ENCODE measurements around the gene SMIM21.

Gene SMIM21

DNA sequence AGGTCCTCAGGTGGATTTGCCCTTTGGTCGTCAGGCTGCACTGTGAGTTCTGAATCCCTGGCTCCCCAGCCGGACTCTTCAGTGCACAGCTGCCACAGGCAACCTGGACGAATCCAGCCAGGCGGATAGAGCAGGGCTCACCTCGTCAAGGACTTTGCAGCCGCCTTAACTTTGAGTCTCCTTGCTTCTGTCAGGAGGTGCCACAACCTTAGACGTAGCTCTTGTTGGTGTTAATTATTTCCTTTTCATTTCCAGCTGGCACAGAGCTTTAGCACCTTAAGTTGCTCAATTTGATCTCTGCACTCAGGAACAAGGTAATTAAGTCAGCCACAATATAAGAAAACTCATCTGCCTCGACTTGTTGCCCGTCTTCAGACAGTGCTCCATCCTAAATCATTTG, 17.7 kb downstream of the SMIM21 start:
- H3K9me2 ChIP-seq (replicated peaks; ENCODE audit: insufficient read depth, low read length): no peaks in the 10 kb centered on the region
- no peaks in the 10 kb centered on the region for H3F3A ChIP-seq (ENCODE audit: insufficient read depth, low read length)
- DNase-seq: no peak
- H3K27ac ChIP-seq (ENCODE audit: low read length): no peak overlapping the region
- no peak for TF ChIP-seq EZH2 (optimal IDR thresholded peaks at IDR 0.05; ENCODE audit: low read depth, low read length)
- H3K27me3 ChIP-seq (replicated peaks; ENCODE audit: insufficient read depth, low read length): no peaks in the 10 kb centered on the region
- no peaks in the 10 kb centered on the region for H4K20me1 ChIP-seq (ENCODE audit: insufficient read depth, low read length)
- no peaks in the 10 kb centered on the region for H3K79me2 ChIP-seq (ENCODE audit: low read length)
- no peak overlapping the region for H2AFZ ChIP-seq (ENCODE audit: low read length)
- no peak overlapping the region for H3K4me2 ChIP-seq (ENCODE audit: low read depth, low read length)
- H3K36me3 ChIP-seq (replicated peaks; ENCODE audit: insufficient read depth, low read length): no peaks in the 10 kb centered on the region
- H3K9ac ChIP-seq (ENCODE audit: low read length): no peak overlapping the region
- H3K4me1 ChIP-seq (ENCODE audit: low read length): no peaks in the 10 kb centered on the region
- H3K4me3 ChIP-seq (ENCODE audit: low read length): no peak overlapping the region
- no peaks in the 10 kb centered on the region for H3K9me3 ChIP-seq (replicated peaks; ENCODE audit: insufficient read depth, low read length)

DNA sequence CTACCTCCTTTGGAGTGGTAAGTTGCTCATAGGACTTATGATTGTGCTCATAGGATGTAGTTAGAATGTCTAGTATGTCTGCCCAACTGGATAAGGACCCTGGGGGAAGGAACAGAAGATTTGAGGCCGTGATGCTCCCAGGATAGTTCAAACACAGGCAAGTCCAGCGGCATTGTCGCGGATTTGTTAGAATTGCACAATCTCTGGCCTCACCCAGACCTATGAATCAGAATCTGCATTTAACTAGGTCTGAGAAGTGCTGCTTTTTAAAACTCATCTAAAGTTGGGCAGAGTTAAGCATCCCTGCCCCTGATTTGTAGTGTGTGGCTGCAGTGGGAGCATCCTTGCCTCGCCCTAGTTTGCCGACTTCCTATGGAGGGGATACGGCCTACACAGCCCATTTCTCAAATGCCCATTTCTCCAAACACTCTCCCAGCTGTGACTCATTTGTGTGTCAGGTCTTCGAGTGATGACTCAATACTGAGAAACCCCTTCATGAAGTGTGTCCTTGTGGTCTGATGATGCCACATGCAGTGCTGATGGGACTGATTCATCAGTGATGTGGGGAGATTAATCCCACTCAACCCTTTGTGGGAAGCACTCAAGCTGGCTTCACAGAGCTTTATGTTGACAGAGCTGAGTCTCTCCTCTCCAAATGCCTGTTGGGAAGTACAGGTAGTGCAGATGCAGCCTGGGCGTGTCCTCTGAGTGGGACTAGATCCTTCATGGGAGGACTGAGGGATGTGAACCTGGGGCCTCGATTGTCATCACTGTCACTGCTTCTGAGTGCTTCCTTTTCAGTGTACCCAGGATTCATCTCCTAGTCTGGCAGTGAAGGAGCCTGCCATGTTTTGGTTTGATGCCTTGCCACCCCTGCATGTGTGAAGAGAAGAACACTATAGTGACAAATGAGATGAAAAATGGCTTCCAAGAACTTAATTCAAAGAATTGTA, 18.7 kb downstream of the SMIM21 start:
- no peak overlapping the region for H3K4me2 ChIP-seq (ENCODE audit: low read depth, low read length)
- no peak overlapping the region for H3K27ac ChIP-seq (ENCODE audit: low read length)
- no peak overlapping the region for H2AFZ ChIP-seq (ENCODE audit: low read length)
- H3K9ac ChIP-seq (ENCODE audit: low read length): no peak overlapping the region
- H3K4me1 ChIP-seq (ENCODE audit: low read length): no peaks in the 10 kb centered on the region
- no peaks in the 10 kb centered on the region for H3K79me2 ChIP-seq (ENCODE audit: low read length)
- no peak for TF ChIP-seq EZH2phosphoT487 (IDR thresholded peaks at IDR 0.05; ENCODE audit: low read length)
- TF ChIP-seq EZH2 (optimal IDR thresholded peaks at IDR 0.05; ENCODE audit: low read depth, low read length): no peak
- TF ChIP-seq, protein P1, sequence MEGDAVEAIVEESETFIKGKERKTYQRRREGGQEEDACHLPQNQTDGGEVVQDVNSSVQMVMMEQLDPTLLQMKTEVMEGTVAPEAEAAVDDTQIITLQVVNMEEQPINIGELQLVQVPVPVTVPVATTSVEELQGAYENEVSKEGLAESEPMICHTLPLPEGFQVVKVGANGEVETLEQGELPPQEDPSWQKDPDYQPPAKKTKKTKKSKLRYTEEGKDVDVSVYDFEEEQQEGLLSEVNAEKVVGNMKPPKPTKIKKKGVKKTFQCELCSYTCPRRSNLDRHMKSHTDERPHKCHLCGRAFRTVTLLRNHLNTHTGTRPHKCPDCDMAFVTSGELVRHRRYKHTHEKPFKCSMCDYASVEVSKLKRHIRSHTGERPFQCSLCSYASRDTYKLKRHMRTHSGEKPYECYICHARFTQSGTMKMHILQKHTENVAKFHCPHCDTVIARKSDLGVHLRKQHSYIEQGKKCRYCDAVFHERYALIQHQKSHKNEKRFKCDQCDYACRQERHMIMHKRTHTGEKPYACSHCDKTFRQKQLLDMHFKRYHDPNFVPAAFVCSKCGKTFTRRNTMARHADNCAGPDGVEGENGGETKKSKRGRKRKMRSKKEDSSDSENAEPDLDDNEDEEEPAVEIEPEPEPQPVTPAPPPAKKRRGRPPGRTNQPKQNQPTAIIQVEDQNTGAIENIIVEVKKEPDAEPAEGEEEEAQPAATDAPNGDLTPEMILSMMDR (IDR thresholded peaks at IDR 0.05; ENCODE audit: low read length): no peak
- no peak for DNase-seq
- H3K27me3 ChIP-seq (replicated peaks; ENCODE audit: insufficient read depth, low read length): no peaks in the 10 kb centered on the region
- no peak overlapping the region for H3K4me3 ChIP-seq (ENCODE audit: low read length)
- no peaks in the 10 kb centered on the region for H4K20me1 ChIP-seq (ENCODE audit: insufficient read depth, low read length)
- H3F3A ChIP-seq (ENCODE audit: insufficient read depth, low read length): no peaks in the 10 kb centered on the region
- H3K9me3 ChIP-seq (replicated peaks; ENCODE audit: insufficient read depth, low read length): no peaks in the 10 kb centered on the region
- no peaks in the 10 kb centered on the region for H3K9me2 ChIP-seq (replicated peaks; ENCODE audit: insufficient read depth, low read length)
- no peaks in the 10 kb centered on the region for H3K36me3 ChIP-seq (replicated peaks; ENCODE audit: insufficient read depth, low read length)

DNA sequence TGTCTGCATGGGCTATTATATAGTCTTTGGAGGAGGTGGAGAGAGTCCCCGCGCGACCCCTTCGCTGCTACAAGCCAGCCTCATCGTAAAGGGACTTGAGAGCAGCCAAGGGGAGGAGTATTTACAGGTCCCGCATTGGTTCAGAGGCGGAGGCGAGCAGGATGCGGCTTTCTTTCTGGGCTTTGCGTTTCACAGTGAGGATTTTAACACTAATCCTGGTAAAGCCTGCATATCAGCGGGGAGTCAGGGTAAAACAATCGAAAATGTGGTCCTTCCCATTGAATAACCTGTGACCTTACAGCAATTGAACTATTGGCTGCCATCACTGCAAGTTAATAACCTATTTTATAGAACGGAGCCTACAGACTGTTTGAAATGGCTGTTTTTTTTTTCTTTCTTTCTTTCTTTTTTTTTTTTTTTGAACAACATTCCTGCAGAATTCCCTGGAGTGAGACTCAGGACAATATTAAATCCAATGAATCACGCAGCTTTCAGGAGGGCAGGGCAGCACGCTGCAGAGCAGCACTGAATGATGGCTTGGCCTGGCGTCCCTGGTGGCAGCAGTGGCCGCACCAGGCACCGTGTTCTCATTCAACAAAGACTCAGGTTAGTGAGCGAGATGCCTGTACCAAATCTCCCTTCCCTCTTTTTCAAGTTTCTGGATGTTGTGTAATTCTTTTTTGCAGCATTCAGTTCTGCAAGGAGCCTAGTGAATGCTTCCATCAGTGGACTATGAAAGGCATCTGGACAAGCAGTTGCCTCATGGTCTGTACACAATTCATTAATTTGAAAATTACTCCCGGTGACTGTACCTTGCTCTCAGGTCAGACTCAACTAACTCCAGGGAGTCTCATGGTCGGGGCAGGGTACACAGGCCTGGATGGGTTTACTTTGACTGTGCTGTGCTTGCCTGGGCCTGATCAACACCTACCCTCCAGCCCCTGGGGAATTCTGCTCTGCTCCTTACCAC, 19.8 kb downstream of the SMIM21 start:
- Histone ChIP-seq H3K4me2 (ENCODE audit: low read depth, low read length) (no peak overlapping the region), H3K9me3 (replicated peaks; ENCODE audit: insufficient read depth, low read length) (no peaks in the 10 kb centered on the region), H3K9ac (ENCODE audit: low read length) (no peak overlapping the region), H3K79me2 (ENCODE audit: low read length) (no peaks in the 10 kb centered on the region), H3K4me3 (ENCODE audit: low read length) (no peak overlapping the region), H2AFZ (ENCODE audit: low read length) (no peak overlapping the region), H3K27ac (ENCODE audit: low read length) (no peak overlapping the region), H3K4me1 (ENCODE audit: low read length) (no peaks in the 10 kb centered on the region), H4K20me1 (ENCODE audit: insufficient read depth, low read length) (no peaks in the 10 kb centered on the region), H3K27me3 (replicated peaks; ENCODE audit: insufficient read depth, low read length) (no peaks in the 10 kb centered on the region), H3K9me2 (replicated peaks; ENCODE audit: insufficient read depth, low read length) (no peaks in the 10 kb centered on the region), H3K36me3 (replicated peaks; ENCODE audit: insufficient read depth, low read length) (no peaks in the 10 kb centered on the region), H3F3A (ENCODE audit: insufficient read depth, low read length) (no peaks in the 10 kb centered on the region)
- TF ChIP-seq, protein P1 (IDR thresholded peaks at IDR 0.05; ENCODE audit: low read length): no peak
- TF ChIP-seq EZH2phosphoT487 (IDR thresholded peaks at IDR 0.05; ENCODE audit: low read length): no peak
- no peak for TF ChIP-seq EZH2 (optimal IDR thresholded peaks at IDR 0.05; ENCODE audit: low read depth, low read length)
- DNase-seq: no peak
